HEK293T (cell line): Measurements from ENCODE around the gene ZDHHC23.

Source experiments
- CTCF ChIA-PET: fragments of 350-600 bp; formaldehyde crosslinking; extraction: SDS; loops from one replicate; lab custom pipeline; 2021; ENCODE audit warnings: antibody characterized with exemption, inconsistent platforms; lab: Yijun Ruan, JAX
- POLR2A ChIA-PET: fragments of 350-600 bp; formaldehyde crosslinking; extraction: SDS; loops from one replicate; lab custom pipeline; 2020; ENCODE audit warnings: antibody characterized with exemption, inconsistent platforms; lab: Yijun Ruan, JAX
- DNase-seq: peaks from one replicate; pipeline ENCODE4 v3.0.0; 2012; ENCODE audit warnings: mixed read lengths; ENCODE audit errors: extremely low spot score
- ARNT ChIP-seq: fragments of 450-650 bp; IDR thresholded peaks from 2 replicates; pipeline ENCODE4 v1.6.1; 2017; ENCODE audit warnings: mild to moderate bottlenecking
- BHLHE40 ChIP-seq: fragments of 450-650 bp; IDR thresholded peaks from 2 replicates; pipeline ENCODE4 v1.6.1; 2016; ENCODE audit warnings: mild to moderate bottlenecking, moderate library complexity, borderline replicate concordance
- CTBP1 ChIP-seq: fragments of 450-650 bp; IDR thresholded peaks from 2 replicates; pipeline ENCODE4 v1.6.1; 2016; ENCODE audit warnings: borderline replicate concordance
- ELF4 ChIP-seq: fragments of 450-650 bp; IDR thresholded peaks from 2 replicates; pipeline ENCODE4 v1.6.1; 2017; ENCODE audit warnings: antibody characterized with exemption
- FOXA1 ChIP-seq: fragments of 450-650 bp; IDR thresholded peaks from 2 replicates; pipeline ENCODE4 v1.6.1; 2016; ENCODE audit warnings: mild to moderate bottlenecking
- FOXK2 ChIP-seq: fragments of 450-650 bp; IDR thresholded peaks from 2 replicates; pipeline ENCODE4 v1.6.1; 2016; ENCODE audit warnings: mild to moderate bottlenecking
- FOXM1 ChIP-seq: fragments of 450-650 bp; IDR thresholded peaks from 2 replicates; pipeline ENCODE4 v1.6.1; 2017; ENCODE audit warnings: mild to moderate bottlenecking, borderline replicate concordance
- HDGF ChIP-seq: fragments of 450-650 bp; IDR thresholded peaks from 2 replicates; pipeline ENCODE4 v1.6.1; 2017; ENCODE audit warnings: antibody characterized with exemption, borderline replicate concordance
- L3MBTL2 ChIP-seq: fragments of 450-650 bp; conservative IDR thresholded peaks from 2 replicates; pipeline ENCODE4 v1.6.1; 2016; ENCODE audit warnings: mild to moderate bottlenecking
- LEF1 ChIP-seq: fragments of 450-650 bp; IDR thresholded peaks from 2 replicates; pipeline ENCODE4 v1.6.1; 2017; ENCODE audit warnings: mild to moderate bottlenecking, borderline replicate concordance
- NFRKB ChIP-seq: fragments of 450-650 bp; IDR thresholded peaks from 2 replicates; pipeline ENCODE4 v1.6.1; 2016; ENCODE audit warnings: mild to moderate bottlenecking, moderate library complexity
- PKNOX1 ChIP-seq: fragments of 450-650 bp; IDR thresholded peaks from 2 replicates; pipeline ENCODE4 v1.6.1; 2016
- SP1 ChIP-seq: fragments of 450-650 bp; IDR thresholded peaks from 2 replicates; pipeline ENCODE4 v1.6.1; 2017
- SUZ12 ChIP-seq: fragments of 450-650 bp; IDR thresholded peaks from 2 replicates; pipeline ENCODE4 v1.6.1; 2016; ENCODE audit warnings: mild to moderate bottlenecking
- TARDBP ChIP-seq: fragments of 450-650 bp; IDR thresholded peaks from 2 replicates; pipeline ENCODE4 v1.6.1; 2016
- ZNF384 ChIP-seq: fragments of 450-650 bp; IDR thresholded peaks from 2 replicates; pipeline ENCODE4 v1.6.1; 2016

Gene ZDHHC23

GRCh38 chr3:113953677-113954076, 5.9 kb downstream of the ZDHHC23 start:
- no peak for DNase-seq

DNA sequence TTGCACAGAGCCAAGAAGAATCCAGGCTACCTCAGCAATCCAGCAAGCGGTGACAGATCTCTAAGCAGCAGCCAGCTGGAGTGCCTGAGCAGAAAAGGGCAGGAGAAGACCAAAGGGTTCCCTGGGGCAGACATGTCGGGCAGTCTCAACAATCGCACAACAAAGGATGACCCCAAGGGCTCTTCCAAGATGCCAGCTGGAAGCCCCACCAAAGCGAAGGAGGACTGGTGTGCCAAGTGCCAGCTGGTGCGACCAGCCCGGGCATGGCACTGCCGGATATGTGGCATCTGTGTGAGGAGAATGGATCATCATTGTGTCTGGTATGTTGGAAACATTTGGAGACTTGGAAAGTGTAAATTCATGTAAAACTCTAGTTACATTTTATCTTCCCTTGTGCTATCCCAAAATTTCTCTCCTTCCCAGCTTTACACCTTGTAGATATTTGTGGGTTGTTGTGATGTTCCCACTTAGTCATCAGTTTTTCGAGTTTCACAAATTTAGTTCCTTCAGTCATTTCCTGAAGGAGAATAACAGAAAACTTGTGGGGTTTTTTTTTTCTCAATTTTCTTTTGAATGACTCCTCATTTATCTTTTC, 6.4 kb downstream of the ZDHHC23 start:
- CTCF ChIA-PET = no interaction called here
- no peak for DNase-seq
- TF ChIP-seq FOXK2 = no peak
- TF ChIP-seq TARDBP = no peak
- TF ChIP-seq ELF4 = no peak
- no peak for TF ChIP-seq CTBP1
- TF ChIP-seq L3MBTL2 = no peak
- no peak for TF ChIP-seq ARNT
- TF ChIP-seq LEF1 = no peak
- no peak for TF ChIP-seq BHLHE40
- no peak for TF ChIP-seq FOXM1
- TF ChIP-seq FOXA1 = no peak
- POLR2A ChIA-PET = no interaction called here

More at GRCh38 chr3:113953677-113954076, 5.9 kb downstream of the ZDHHC23 start:
- TF ChIP-seq CTBP1 (no peak), TARDBP (no peak), L3MBTL2 (no peak), ARNT (no peak), PKNOX1 (no peak), BHLHE40 (no peak), ELF4 (no peak), ZNF384 (no peak), FOXM1 (no peak), LEF1 (no peak)
- ChIA-PET POLR2A (no interaction called here), CTCF (no interaction called here)

- TF ChIP-seq SP1 = no peak
- no peak for TF ChIP-seq BHLHE40
- no peak for TF ChIP-seq HDGF
- POLR2A ChIA-PET = no interaction called here
- CTCF ChIA-PET = no interaction called here
- no peak for DNase-seq
Measured at GRCh38 chr3:113963879-113964278, 16.1 kb downstream of the ZDHHC23 start.

DNA sequence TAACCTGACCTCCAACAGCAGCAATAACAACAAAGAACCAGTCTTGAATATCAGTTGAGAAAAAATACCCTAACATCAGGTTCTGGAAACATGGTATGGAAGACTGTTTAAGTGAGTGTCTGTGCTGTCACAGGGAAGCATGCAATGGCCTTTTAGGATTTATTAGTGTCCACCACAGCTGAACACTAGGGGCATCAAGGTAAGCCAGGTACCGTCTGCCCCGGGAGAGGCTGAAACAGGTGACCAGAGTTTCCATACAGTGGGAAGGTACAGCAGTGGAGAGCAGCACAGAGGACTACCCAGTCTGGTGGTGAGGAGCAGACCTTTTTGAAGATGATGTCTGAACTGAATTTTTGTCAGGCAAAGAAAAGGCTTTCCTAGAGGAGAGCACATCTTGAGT, 18.4 kb downstream of the ZDHHC23 start:
- ChIA-PET CTCF (interaction anchor here (0.6 kb wide), 1 partner anchor 230 kb away, joined by 3 read pairs; no protein-coding TSS in a partner anchor), POLR2A (no interaction called here)
- DNase-seq = no peak
- TF ChIP-seq FOXA1 (no peak), HDGF (no peak), ZNF384 (no peak), SUZ12 (no peak), LEF1 (no peak), BHLHE40 (no peak), ELF4 (no peak), CTBP1 (no peak), NFRKB (no peak), FOXM1 (no peak), L3MBTL2 (no peak), SP1 (no peak), PKNOX1 (no peak), TARDBP (no peak), FOXK2 (no peak), ARNT (no peak)

DNA sequence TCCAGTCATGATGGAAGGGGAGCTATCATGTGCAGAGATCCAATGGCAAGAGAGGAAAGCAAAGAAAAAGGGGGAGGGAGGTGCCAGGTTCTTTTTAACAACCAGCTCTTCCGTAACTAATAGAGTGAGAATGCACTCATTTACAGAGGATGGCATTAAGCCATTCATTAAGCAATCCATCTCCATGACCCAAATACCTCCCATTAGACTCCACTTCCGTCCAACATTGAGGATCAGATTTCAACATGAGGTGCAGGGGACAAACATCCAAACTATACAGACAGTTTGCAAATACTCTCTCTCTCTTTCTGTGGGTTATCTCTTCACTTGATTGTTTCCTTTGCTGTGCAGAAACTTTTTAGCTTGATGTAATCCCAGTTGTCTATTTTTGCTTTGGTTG, 21.2 kb downstream of the ZDHHC23 start:
- DNase-seq = no peak
- CTCF ChIA-PET = no interaction called here
- POLR2A ChIA-PET = no interaction called here

DNA sequence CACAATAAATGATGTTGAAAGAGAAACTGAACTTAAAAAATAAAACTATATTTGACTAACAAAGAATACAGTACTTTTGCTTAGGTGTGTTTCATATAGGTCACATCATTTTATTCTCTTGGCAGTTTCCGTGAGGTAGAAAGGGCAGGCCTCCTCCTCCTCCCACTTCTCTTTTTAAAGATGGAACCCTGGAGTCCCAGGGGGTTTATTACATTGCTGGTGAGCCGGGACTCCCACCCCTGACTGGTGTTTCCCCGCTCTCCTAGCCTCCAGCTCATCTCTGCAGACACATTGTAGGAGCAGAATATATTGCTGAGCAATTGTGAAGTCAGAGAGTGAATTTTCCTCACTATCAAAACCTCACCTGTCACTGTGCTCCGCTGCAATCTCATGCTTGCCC, 30.0 kb downstream of the ZDHHC23 start:
- ChIA-PET POLR2A (no interaction called here), CTCF (no interaction called here)
- no peak for TF ChIP-seq PKNOX1
- TF ChIP-seq HDGF = no peak
- no peak for TF ChIP-seq L3MBTL2
- no peak for TF ChIP-seq NFRKB
- no peak for TF ChIP-seq ARNT
- TF ChIP-seq FOXK2 = no peak
- TF ChIP-seq FOXA1 = no peak
- DNase-seq = no peak

More for the DNA sequence above, 21.2 kb downstream of the ZDHHC23 start:
- TF ChIP-seq LEF1 (no peak), ARNT (no peak), L3MBTL2 (no peak), HDGF (no peak)

- ChIA-PET POLR2A (no interaction called here), CTCF (interaction anchor here (0.6 kb wide), 1 partner anchor 486 kb away, joined by 3 read pairs; no protein-coding TSS in a partner anchor)
- TF ChIP-seq FOXK2 (no peak), PKNOX1 (no peak), ZNF384 (no peak), SUZ12 (no peak), HDGF (no peak), BHLHE40 (no peak), ARNT (no peak), LEF1 (no peak), CTBP1 (no peak), SP1 (no peak), L3MBTL2 (no peak), FOXA1 (no peak), FOXM1 (no peak), ELF4 (no peak), TARDBP (no peak), NFRKB (no peak)
- no peak for DNase-seq
Measured at GRCh38 chr3:113979916-113980315, 32.1 kb downstream of the ZDHHC23 start.
